NCI-H345 treated with DMSO at 0.1 percent for 48 hours (cell line): ENCODE results near the gene ASIC3.
A peak's percentile ranks its signal among the peaks of the same experiment; 100 is the strongest.

ENCODE experiments used
- DNase-seq: peaks from one replicate; lab custom pipeline; 2025; ENCODE audit not compliant: unreplicated experiment; lab: John Stamatoyannopoulos, UW

The ASIC3 gene

GRCh38 chr7:151070574-151070960 is 22.2 kb downstream of the ASIC3 start:
- DNase-seq: no peak

- DNase-seq: no peak
These were observed 22.9 kb downstream of the ASIC3 start for GRCh38 chr7:151071032-151071866.

GRCh38 chr7:151073990-151074389 is 25.7 kb downstream of the ASIC3 start:
- DNase-seq: no peak

GRCh38 chr7:151074817-151075661 is 26.7 kb downstream of the ASIC3 start:
- DNase-seq: no peak

- DNase-seq: no peak
These were observed 27.3 kb downstream of the ASIC3 start for GRCh38 chr7:151075662-151075971.

GRCh38 chr7:151075978-151076426 is 27.7 kb downstream of the ASIC3 start:
- no peak for DNase-seq

- no peak for DNase-seq
These were observed 28.8 kb downstream of the ASIC3 start for GRCh38 chr7:151076863-151077704.

- no peak for DNase-seq
These were observed 29.4 kb downstream of the ASIC3 start for GRCh38 chr7:151077705-151078232.

GRCh38 chr7:151078233-151079040 is 30.1 kb downstream of the ASIC3 start:
- DNase-seq: no peak

GRCh38 chr7:151079199-151079910 is 31.0 kb downstream of the ASIC3 start:
- DNase-seq: no peak

GRCh38 chr7:151080067-151080521 is 31.8 kb downstream of the ASIC3 start:
- DNase-seq: no peak

GRCh38 chr7:151080522-151081169 is 32.3 kb downstream of the ASIC3 start, which contains the start of gene FASTK:
FASTK (minus strand) TSS chr7:151080809; CDS start chr7:151080766, 43 bp downstream.
- DNase-seq: peak; percentile 83

GRCh38 chr7:151081170-151082101 is 33.1 kb downstream of the ASIC3 start:
- no peak for DNase-seq

- no peak for DNase-seq
These were observed 34.1 kb downstream of the ASIC3 start for GRCh38 chr7:151082141-151083070.

- peak; percentile 56 for DNase-seq
These were observed 34.9 kb downstream of the ASIC3 start, which contains the start of gene TMUB1 for GRCh38 chr7:151083071-151083823. TMUB1 (minus strand) TSS chr7:151083493; CDS start chr7:151082563, 930 bp downstream.

- no peak for DNase-seq
These were observed 35.5 kb downstream of the ASIC3 start for GRCh38 chr7:151083824-151084160.
